Smooth muscle cell of trachea (primary cell): Measurements from ENCODE around the gene ECT2. TPM values are rescaled to one million over a fixed set of nuclear protein-coding genes. Genes with fewer than 3 reads are reported as not detected.

Experiments used
- total RNA-seq: library from RNA; depleted of rRNA; stranded (reverse); fragments of >200 nt; gene quantifications from 2 replicates; pipeline ENCODE4 v1.2.1, GENCODE V29; 2014

ECT2 gene
- 15.9 and 58.6 TPM in 2 replicates for total RNA-seq

GRCh38 chr3:172750368-172751174 lies at the start of gene ECT2:
TSS of gene ECT2 (plus strand) at chr3:172750726. CDS start at chr3:172754531, 3,805 bp downstream.

GRCh38 chr3:172710664-172711453 lies 39.7 kb upstream of the ECT2 start, which contains the start of gene NCEH1:
TSS of gene NCEH1 (minus strand) at chr3:172711067. CDS start at chr3:172710984, 83 bp downstream.

Other genes with a start within 250 kb of the ECT2 start
- gene TNFSF10, start 227.3 kb upstream of the ECT2 start, total RNA-seq, result 5.1 and 9.7 TPM in 2 replicates
- 11.6 and 14.4 TPM in 2 replicates for gene NCEH1, start 39.7 kb upstream of the ECT2 start, total RNA-seq